HG03571 (cell line): ENCODE measurements around the gene ICE1.
"Not testable (repeated sequence)": the region's sequence is repeated elsewhere in the genome, so short reads cannot be mapped to it uniquely, and the experiment has no call there.

Experiments
- ATAC-seq: cut with Tn5 transposase; IDR thresholded peaks from one replicate; pipeline ENCODE4 v1.9.1; 2021; ENCODE audit not compliant: unreplicated experiment

The ICE1 gene

GRCh38 chr5:5421961-5422818 lies at the start of gene ICE1:
Gene ICE1, plus strand, starts transcription at chr5:5422677. Its CDS starts 239 bp downstream, at chr5:5422916.
- peak; percentile 89 for ATAC-seq

- ATAC-seq, result no peak
Measured at GRCh38 chr5:5372930-5373329, 49.5 kb upstream of the ICE1 start.

- no peak for ATAC-seq
Measured at GRCh38 chr5:5373351-5373989, 49.0 kb upstream of the ICE1 start.

GRCh38 chr5:5374009-5374715 lies 48.3 kb upstream of the ICE1 start:
- no peak for ATAC-seq

- no peak for ATAC-seq
Measured at GRCh38 chr5:5377780-5378179, 44.7 kb upstream of the ICE1 start.

GRCh38 chr5:5378531-5378930 lies 43.9 kb upstream of the ICE1 start:
- ATAC-seq, result no peak

GRCh38 chr5:5380298-5380697 lies 42.2 kb upstream of the ICE1 start:
- no peak for ATAC-seq

- ATAC-seq, result no peak
Measured at GRCh38 chr5:5381310-5381913, 41.1 kb upstream of the ICE1 start.

GRCh38 chr5:5383461-5383860 lies 39.0 kb upstream of the ICE1 start:
- ATAC-seq, result no peak

GRCh38 chr5:5384660-5385330 lies 37.7 kb upstream of the ICE1 start:
- no peak for ATAC-seq

- ATAC-seq, result no peak
Measured at GRCh38 chr5:5385331-5385662, 37.2 kb upstream of the ICE1 start.

- no peak for ATAC-seq
Measured at GRCh38 chr5:5386329-5386728, 36.1 kb upstream of the ICE1 start.

GRCh38 chr5:5387192-5387591 lies 35.3 kb upstream of the ICE1 start:
- no peak for ATAC-seq

GRCh38 chr5:5387777-5388176 lies 34.7 kb upstream of the ICE1 start:
- ATAC-seq, result no peak

- ATAC-seq, result not testable (repeated sequence)
Measured at GRCh38 chr5:5390121-5390869, 32.2 kb upstream of the ICE1 start.

- ATAC-seq, result not testable (repeated sequence)
Measured at GRCh38 chr5:5392504-5392903, 30.0 kb upstream of the ICE1 start.

- ATAC-seq, result not testable (repeated sequence)
Measured at GRCh38 chr5:5394384-5394986, 28.0 kb upstream of the ICE1 start.

GRCh38 chr5:5395093-5395492 lies 27.4 kb upstream of the ICE1 start:
- ATAC-seq, result not testable (repeated sequence)

- ATAC-seq, result no peak
Measured at GRCh38 chr5:5398071-5398470, 24.4 kb upstream of the ICE1 start.

- no peak for ATAC-seq
Measured at GRCh38 chr5:5401095-5401494, 21.4 kb upstream of the ICE1 start.
